ENCODE results near the gene EXOC2. TPM values are rescaled to one million over a fixed set of nuclear protein-coding genes. Genes with fewer than 3 reads are reported as not detected.

The EXOC2 gene
- total RNA-seq, 1 experiment from 2014 or later = 30.5 TPM

DNA sequence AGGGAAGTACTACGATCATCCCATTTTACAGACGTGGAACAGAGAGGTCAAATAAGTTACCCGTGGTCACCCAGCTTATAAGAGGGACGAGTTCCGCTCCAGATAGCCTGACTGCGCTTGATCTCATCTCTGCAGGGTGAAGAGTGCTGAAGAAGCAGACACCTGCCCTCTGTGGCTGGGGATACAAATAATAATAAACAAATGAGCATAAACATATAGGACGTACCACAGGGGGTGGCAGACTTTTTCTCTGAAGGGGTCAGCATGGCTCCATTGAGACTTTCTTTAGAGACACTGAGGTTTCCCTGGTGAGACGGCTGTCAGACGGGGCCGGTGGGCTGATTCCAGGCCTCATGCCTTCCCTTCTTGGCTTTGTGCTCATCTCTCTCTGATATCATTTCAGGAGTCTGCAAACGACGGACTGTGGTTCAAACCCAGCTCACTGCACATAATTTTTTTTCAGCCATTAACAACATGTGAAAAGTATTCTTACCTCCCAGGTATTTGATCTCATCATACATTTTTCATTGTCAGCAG is 254.2 kb downstream of the EXOC2 start:
- Histone ChIP-seq H3K36me3 (ENCODE audit: control insufficient read depth, insufficient read depth, low read length) (no peaks in the 10 kb centered on the region), H3K27ac (ENCODE audit: low read length) (no peak overlapping the region), H3K27me3 (ENCODE audit: control insufficient read depth, insufficient read depth, low read length) (no peaks in the 10 kb centered on the region), H3K4me1 (ENCODE audit: control insufficient read depth, insufficient read depth, low read length) (no peaks in the 10 kb centered on the region), H3K9me3 (ENCODE audit: control insufficient read depth, insufficient read depth, low read depth, low read length) (no peaks in the 10 kb centered on the region), H3K4me3 (ENCODE audit: low read depth in 2 of 2, low read length in 2 of 2) (no peak overlapping the region)
- ChIA-PET CTCF (no interaction called here), POLR2A (no interaction called here)
- no TSS peak for BruUV-seq (replicated peaks)
- DNase-seq (ENCODE audit: low read depth, low spot score) (no peak), ATAC-seq (no peak)
- no peak for TF ChIP-seq POLR2AphosphoS5 (IDR thresholded peaks at IDR 0.05; ENCODE audit: low read depth, low read length)
- no peak for TF ChIP-seq SIN3A (IDR thresholded peaks at IDR 0.05; ENCODE audit: borderline replicate concordance, insufficient read depth, low read depth, low read length)
- no peak for TF ChIP-seq TCF7L2 (IDR thresholded peaks at IDR 0.05; ENCODE audit: low read depth, low read length)
- TF ChIP-seq REST (IDR thresholded peaks at IDR 0.05; ENCODE audit: insufficient read depth in 1 of 2, low read depth in 2 of 2, low read length in 1 of 2) = no peak
- TF ChIP-seq CTCF (IDR thresholded peaks at IDR 0.05) = no peak
- intact Hi-C loops (cut with micrococcal nuclease; ENCODE audit: unreplicated experiment) = no loop called here
- in situ Hi-C loops (cut with HindIII; ENCODE audit: low pct_unique_long_range_greater_than_20kb, low sequenced_read_pairs) = no loop called here

GRCh38 chr6:437037-437392 is 255.9 kb downstream of the EXOC2 start:
- POLR2A ChIA-PET = no interaction called here
- no peak overlapping the region for H3K27ac ChIP-seq (ENCODE audit: low read length)
- TF ChIP-seq POLR2AphosphoS5 (IDR thresholded peaks at IDR 0.05; ENCODE audit: low read depth, low read length) (no peak), CTCF (IDR thresholded peaks at IDR 0.05) (no peak), TCF7L2 (IDR thresholded peaks at IDR 0.05; ENCODE audit: low read depth, low read length) (no peak), SIN3A (IDR thresholded peaks at IDR 0.05; ENCODE audit: borderline replicate concordance, insufficient read depth, low read depth, low read length) (no peak), REST (IDR thresholded peaks at IDR 0.05; ENCODE audit: insufficient read depth in 1 of 2, low read depth in 2 of 2, low read length in 1 of 2) (no peak)
- no peaks in the 10 kb centered on the region for H3K36me3 ChIP-seq (ENCODE audit: control insufficient read depth, insufficient read depth, low read length)
- no peaks in the 10 kb centered on the region for H3K9me3 ChIP-seq (ENCODE audit: control insufficient read depth, insufficient read depth, low read depth, low read length)
- CTCF ChIA-PET = no interaction called here
- in situ Hi-C loops (cut with HindIII; ENCODE audit: low pct_unique_long_range_greater_than_20kb, low sequenced_read_pairs) (no loop called here), intact Hi-C loops (cut with micrococcal nuclease; ENCODE audit: unreplicated experiment) (no loop called here)
- no peak overlapping the region for H3K4me3 ChIP-seq (ENCODE audit: low read depth in 2 of 2, low read length in 2 of 2)
- H3K27me3 ChIP-seq (ENCODE audit: control insufficient read depth, insufficient read depth, low read length) = no peaks in the 10 kb centered on the region
- no TSS peak for BruUV-seq (replicated peaks)
- DNase-seq (ENCODE audit: low read depth, low spot score) = no peak
- no peak for ATAC-seq
- H3K4me1 ChIP-seq (ENCODE audit: control insufficient read depth, insufficient read depth, low read length) = no peaks in the 10 kb centered on the region

Measured in Panc1 (cell line).